GM18861 (cell line): ENCODE data around the gene ANKS1B.
"Not testable (repeated sequence)": the region's sequence is repeated elsewhere in the genome, so short reads cannot be mapped to it uniquely, and the experiment has no call there.

Experiments used
- ATAC-seq: cut with Tn5 transposase; IDR thresholded peaks from one replicate; pipeline ENCODE4 v1.9.1; 2021; ENCODE audit not compliant: unreplicated experiment

Gene ANKS1B

DNA sequence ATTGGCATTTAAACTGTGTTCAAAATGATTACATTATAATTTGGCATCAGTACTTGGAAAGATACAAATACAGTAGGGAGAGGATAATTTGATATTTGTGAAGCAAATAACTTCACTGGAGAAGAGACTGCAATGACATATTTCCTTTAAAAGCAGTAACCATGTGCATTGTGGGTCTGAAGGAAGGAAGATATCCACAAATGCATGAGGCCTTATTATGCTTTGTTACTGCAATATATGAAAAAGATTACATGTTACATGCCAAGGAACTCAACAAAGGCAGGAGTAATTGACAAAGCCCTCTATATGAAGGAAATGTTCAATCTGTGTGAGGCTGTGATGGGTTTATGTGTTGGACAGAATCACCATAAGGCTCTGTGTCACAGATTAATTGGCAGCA lies 948.2 kb downstream of the ANKS1B start:
- ATAC-seq: no peak

- no peak for ATAC-seq
Measured at GRCh38 chr12:99035803-99036202, 948.9 kb downstream of the ANKS1B start.

GRCh38 chr12:99034201-99034600 lies 950.5 kb downstream of the ANKS1B start:
- not testable (repeated sequence) for ATAC-seq

DNA sequence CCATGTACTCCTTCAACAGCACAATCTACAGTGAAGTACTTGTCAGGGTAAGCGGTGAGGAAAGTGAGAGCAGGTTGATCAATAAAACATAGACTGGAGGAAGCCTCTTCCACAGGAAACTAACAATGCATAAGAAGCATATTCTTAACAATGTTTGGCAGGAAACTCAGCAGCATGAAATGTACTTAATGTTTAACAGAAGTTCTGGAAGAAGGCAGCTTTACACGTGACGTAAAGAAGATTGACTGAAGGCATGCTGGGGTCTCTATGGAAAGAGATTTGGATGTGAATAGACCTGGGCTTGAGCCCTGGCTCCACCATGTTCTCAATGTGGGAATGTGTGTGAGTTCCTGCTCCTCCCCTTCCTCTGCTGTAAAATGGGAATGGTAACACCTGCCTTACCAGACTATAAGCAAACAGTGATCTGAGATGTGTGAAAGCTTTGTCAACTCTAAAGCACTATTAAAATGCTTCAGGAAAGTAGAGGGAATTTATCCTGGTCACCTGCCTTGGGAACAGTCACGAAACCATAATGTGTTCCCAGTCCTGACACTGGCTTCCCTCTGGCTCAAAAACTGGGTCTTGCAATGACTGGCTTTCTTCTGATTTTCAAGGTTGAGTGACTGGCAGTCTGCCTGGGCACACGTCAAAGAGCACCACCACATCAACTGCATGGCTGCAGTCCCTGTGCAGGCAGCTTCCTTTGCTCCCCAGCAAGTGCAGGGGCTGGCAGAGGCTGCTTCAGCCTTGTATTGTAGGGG lies 955.0 kb downstream of the ANKS1B start:
- no peak for ATAC-seq

DNA sequence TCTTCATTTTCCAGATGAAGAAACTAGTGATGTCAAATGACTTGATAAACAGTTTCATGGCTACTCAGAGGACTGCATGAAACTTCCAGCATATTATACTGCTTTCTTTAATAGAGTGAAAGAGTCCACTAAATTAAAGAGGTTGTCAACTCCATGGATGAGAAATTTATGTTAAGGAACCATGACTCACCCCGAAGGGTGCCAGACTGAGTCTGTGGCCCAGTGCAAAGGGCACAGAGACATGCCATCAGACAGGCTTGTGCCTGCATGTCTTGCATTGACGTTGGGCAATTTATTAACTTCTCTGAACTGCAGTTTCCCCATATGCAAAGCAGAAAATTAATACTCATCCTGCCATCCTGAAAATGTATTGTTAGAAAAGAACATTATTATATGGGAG lies 957.3 kb downstream of the ANKS1B start:
- ATAC-seq: peak; percentile 42

- ATAC-seq: no peak
Measured at GRCh38 chr12:99027055-99027393, 957.7 kb downstream of the ANKS1B start.

GRCh38 chr12:99026332-99027054 lies 958.2 kb downstream of the ANKS1B start:
- ATAC-seq: peak; percentile 71

DNA sequence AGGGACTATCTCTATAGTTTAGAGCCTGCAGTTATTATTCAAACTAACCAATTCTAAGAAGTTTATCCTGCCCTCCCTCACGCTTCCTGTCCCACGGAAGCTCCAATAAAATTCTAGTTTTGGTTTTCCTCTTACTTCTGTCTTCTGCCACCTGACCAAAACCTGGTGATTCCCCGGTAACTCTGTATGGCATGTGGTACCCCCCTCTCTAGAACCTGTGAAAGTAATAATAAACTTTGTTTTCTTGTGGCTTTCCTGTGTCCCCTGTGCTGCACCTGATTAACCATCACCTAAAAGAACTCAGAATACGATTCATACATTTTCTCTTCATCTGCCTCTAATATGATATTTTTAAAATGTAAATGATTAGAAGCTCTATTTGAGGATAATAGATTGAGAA lies 959.9 kb downstream of the ANKS1B start:
- ATAC-seq: no peak

GRCh38 chr12:99024191-99024590 lies 960.5 kb downstream of the ANKS1B start:
- no peak for ATAC-seq

GRCh38 chr12:99020871-99021270 lies 963.9 kb downstream of the ANKS1B start:
- no peak for ATAC-seq

DNA sequence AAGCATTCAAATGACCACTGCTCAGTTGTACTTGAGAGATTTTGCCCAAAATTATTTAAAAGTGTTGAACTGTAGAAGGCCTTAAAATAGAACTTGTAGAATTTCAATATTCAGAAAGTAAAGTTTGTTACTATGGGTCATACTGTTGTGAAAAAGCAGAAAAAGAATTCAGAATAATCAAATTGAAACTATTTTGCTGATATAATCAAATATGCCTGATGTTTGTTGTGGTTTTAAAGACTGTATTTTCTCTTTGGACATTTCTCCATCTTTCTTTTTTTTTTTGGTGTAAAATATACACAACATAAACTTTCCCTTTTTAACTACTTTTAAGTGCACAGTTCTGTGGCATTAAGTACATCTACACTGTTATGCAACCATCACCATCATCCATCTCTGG lies 964.9 kb downstream of the ANKS1B start:
- ATAC-seq: no peak

GRCh38 chr12:99017971-99018370 lies 966.8 kb downstream of the ANKS1B start:
- no peak for ATAC-seq

GRCh38 chr12:99009654-99010296 lies 975.0 kb downstream of the ANKS1B start:
- no peak for ATAC-seq

DNA sequence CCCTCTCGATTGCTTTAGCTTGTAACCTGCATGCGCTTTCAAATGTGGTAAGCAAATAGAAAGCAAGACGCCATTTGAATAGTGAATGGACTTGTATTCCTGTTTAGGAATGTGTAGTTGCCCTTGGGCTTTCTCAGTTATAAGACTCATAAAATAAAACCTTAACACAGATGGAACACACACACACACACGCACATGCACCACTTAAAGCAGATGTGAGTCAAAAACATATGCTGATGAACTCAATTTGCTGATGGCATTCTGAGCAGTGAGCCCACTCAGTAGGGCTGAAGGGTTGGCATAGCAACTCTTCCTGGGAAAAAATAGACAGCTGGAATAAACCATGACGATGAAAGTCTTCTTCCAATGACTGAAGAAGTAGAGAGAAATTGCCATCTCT lies 979.1 kb downstream of the ANKS1B start:
- ATAC-seq: no peak

DNA sequence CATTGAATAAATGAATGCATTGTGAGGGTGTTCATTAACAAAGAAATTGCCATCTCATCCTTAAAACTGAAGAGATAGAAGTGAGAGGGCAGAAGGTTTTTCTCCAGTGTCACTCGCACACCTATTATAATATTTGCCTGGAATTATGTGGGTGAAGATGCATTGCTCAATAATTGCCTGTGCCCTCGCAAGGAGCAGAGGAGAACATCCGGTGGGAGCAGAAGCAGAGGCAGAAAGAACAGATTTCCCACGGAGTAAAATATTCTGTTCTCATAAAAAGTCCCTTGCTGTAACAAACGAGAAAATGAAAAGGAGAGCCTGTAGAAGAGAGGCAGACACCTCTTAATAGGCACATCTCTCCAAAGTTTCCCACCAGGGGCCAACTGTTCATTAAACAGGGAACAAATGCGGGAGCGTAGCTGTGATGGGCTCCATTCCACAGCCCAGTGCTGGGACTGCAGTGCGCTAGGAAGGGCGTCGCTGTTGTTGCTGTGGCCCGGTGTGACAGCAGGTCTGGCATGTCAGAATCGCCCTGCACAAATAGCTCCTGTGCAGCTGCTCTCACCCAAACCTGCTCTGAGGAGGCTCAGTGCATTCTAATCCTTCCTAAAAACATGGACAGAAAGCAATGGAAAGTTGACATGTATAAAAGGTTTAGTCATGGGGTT lies 979.8 kb downstream of the ANKS1B start:
- no peak for ATAC-seq

- ATAC-seq: no peak
Measured at GRCh38 chr12:99002731-99003130, 982.0 kb downstream of the ANKS1B start.

GRCh38 chr12:99002156-99002555 lies 982.6 kb downstream of the ANKS1B start:
- ATAC-seq: no peak

DNA sequence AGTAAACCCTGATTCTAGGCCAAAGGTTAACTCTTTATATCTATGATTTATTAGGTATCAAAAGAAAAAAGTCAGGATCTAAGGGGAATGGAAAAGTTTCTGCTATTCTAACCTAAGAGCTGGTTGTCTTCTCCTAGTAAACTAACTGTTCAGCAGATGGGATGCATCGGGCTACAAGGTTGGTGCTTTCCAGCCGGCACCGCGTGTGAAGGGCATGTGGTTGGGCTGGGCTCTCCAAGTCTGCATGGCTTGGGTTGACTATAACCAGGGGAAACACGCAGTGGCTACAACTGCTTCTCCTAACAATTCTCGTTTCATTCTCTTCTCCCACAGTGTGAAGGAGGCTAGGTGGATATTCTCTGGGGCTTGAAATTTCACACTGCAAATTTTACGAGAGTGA lies 985.2 kb downstream of the ANKS1B start:
- ATAC-seq: no peak

DNA sequence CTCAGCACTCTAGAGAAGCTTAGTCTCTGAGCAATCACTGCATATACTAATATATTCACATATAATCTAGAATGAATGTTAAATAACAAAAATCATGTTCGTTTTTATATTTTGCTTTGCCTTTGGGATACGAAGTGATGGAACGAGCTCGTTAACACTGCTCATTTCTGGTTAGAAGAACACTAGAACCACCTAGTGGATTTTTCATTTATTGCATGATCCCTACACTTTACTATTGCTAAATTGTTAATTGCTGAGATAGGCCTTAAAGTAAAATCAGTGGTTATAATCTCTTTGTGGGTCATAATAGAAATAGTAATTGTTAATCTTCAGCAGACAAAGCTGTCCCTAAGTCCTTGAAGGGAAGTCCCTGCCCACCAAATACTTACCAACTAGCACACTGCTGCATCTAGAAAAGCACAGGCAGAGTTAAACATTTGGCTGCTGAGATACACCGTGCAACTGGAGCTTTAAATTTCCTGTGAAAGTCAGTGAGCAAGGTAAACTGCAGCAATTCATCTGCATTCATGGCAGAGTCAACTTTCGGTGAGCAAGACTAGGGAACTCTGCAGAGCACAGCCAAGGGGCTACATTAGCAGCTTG lies 985.9 kb downstream of the ANKS1B start:
- ATAC-seq: peak; percentile 88

GRCh38 chr12:98997899-98998298 lies 986.8 kb downstream of the ANKS1B start:
- no peak for ATAC-seq

DNA sequence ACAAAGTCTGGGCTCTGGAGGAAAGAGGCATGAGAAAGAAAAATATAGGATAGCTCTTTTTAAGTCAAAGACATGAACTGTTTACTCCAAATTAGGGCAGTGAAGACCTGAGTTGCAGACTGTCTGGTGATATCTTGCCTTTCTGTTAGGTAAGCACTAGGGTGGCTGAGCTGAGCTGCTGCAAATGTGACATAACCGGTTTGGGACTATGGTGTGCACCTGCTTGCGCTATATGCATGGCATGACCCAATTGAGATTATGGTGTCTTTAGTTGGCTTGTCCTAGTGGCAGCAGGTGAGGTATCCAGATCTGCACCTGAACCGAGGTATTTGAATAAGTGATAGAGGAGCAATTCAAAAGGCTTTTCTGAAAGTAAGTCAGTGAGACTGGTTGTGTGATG lies 994.1 kb downstream of the ANKS1B start:
- ATAC-seq: no peak
